H1 (cell line): Measurements from ENCODE around the gene ME1. TPM values are rescaled to one million over a fixed set of nuclear protein-coding genes. Genes with fewer than 3 reads are reported as not detected.

Source experiments
- CTCF ChIA-PET: fragments of 300-600 bp; sonication (Branson Sonifier 250); formaldehyde crosslinking; loops from one replicate; lab custom pipeline; 2021; ENCODE audit not compliant: partially characterized antibody; lab: Charles Lee
- POLR2A ChIA-PET: fragments of 300-600 bp; sonication (Branson Sonifier 250); formaldehyde crosslinking; loops from one replicate; lab custom pipeline; 2021; ENCODE audit warnings: inconsistent platforms; ENCODE audit not compliant: partially characterized antibody; lab: Charles Lee
- DNase-seq, 2 experiments: peaks; one replicate each; pipeline versions ENCODE4 v3.0.0 to v3.0.0-alpha.2; 2010 to 2022; ENCODE audit warnings: low spot score in 2 of 2, low read depth in 1 of 2, mixed read lengths in 1 of 2
- FAIRE-seq: peaks from 2 replicates; lab custom pipeline; 2011; peaks lifted over from hg19 to GRCh38; lab: Jason Lieb, UNC
- H2AFZ ChIP-seq: 2 replicates; pipeline ENCODE4 v1.8.1; 2012; ENCODE audit warnings: low read length, inconsistent platforms
- H2AK5ac ChIP-seq: 2 replicates; pipeline ENCODE4 v1.6.1; 2013; ENCODE audit warnings: low read depth, low read length
- H2BK120ac ChIP-seq: replicated peaks from 2 replicates; pipeline ENCODE3; 2013; ENCODE audit warnings: low read depth, low read length, inconsistent platforms
- H2BK12ac ChIP-seq: 2 replicates; pipeline ENCODE4 v1.6.1; 2013; ENCODE audit warnings: low read depth, low read length
- H2BK15ac ChIP-seq: 2 replicates; pipeline ENCODE4 v1.6.1; 2013; ENCODE audit warnings: low read length
- H2BK20ac ChIP-seq: 2 replicates; pipeline ENCODE4 v1.6.1; 2013; ENCODE audit warnings: low read length
- H2BK5ac ChIP-seq: 2 replicates; pipeline ENCODE4 v1.6.1; 2013; ENCODE audit warnings: low read depth, low read length
- H3K14ac ChIP-seq: 2 replicates; pipeline ENCODE4 v1.6.1; 2013; ENCODE audit warnings: inconsistent platforms; ENCODE audit not compliant: insufficient read length
- H3K18ac ChIP-seq: 2 replicates; pipeline ENCODE4 v1.6.1; 2013; ENCODE audit warnings: low read length; ENCODE audit errors: extremely low read depth
- H3K23ac ChIP-seq: 2 replicates; pipeline ENCODE4 v1.6.1; 2013; ENCODE audit warnings: inconsistent platforms; ENCODE audit not compliant: insufficient read length
- H3K23me2 ChIP-seq: 2 replicates; pipeline ENCODE4 v1.6.1; 2013; ENCODE audit warnings: low read depth, low read length
- H3K27ac ChIP-seq: 2 replicates; pipeline ENCODE4 v1.6.1; 2011; ENCODE audit warnings: low read depth, low read length, inconsistent platforms
- H3K27me3 ChIP-seq, 4 experiments: replicated peaks in 1 of 4; 1 replicate in 1 of 4; 2 replicates in 3 of 4; pipeline versions ENCODE4 v1.6.1 to v1.8.1; 2011 to 2013; ENCODE audit warnings: low read length in 3 of 4, mild to moderate bottlenecking in 3 of 4, inconsistent platforms in 2 of 4, mixed read lengths in 2 of 4, moderate library complexity in 1 of 4; ENCODE audit not compliant: control insufficient read depth in 3 of 4, insufficient read depth in 3 of 4; ENCODE audit errors: extremely low read depth in 1 of 4
- H3K36me3 ChIP-seq, 4 experiments: 2 replicates each; pipeline versions ENCODE4 v1.6.1 to v1.8.1; 2011 to 2013; ENCODE audit warnings: mild to moderate bottlenecking in 4 of 4, low read length in 3 of 4, moderate library complexity in 2 of 4, control low read depth in 1 of 4, inconsistent platforms in 1 of 4; ENCODE audit not compliant: insufficient read depth in 4 of 4, control insufficient read depth in 2 of 4
- H3K4ac ChIP-seq: replicated peaks from 2 replicates; pipeline ENCODE3; 2013; ENCODE audit warnings: low read length, low read depth, mixed read lengths, inconsistent platforms; ENCODE audit not compliant: insufficient read length
- H3K4me1 ChIP-seq, 4 experiments: replicated peaks in 1 of 4; 1 replicate in 1 of 4; 2 replicates in 3 of 4; pipeline versions ENCODE4 v1.6.1 to v1.8.1; 2011 to 2013; ENCODE audit warnings: low read length in 3 of 4, inconsistent platforms in 2 of 4, mixed read lengths in 1 of 4; ENCODE audit not compliant: insufficient read depth in 4 of 4, control insufficient read depth in 3 of 4
- H3K4me2 ChIP-seq, 2 experiments: 2 replicates each; pipeline versions ENCODE4 v1.6.1 to v1.8.1; 2011 to 2013; ENCODE audit warnings: low read depth in 2 of 2, low read length in 2 of 2, control low read depth in 1 of 2, inconsistent platforms in 1 of 2, mild to moderate bottlenecking in 1 of 2; ENCODE audit not compliant: insufficient read depth in 1 of 2
- H3K4me3 ChIP-seq, 4 experiments: fragments of 200-600, 300-600 bp in 1 of 4; sonication (generic), shearing (Covaris generic), sonication (Bioruptor Twin) in 1 of 4; 2 replicates each; pipeline versions ENCODE4 v1.5.1 to v1.8.1; 2011 to 2016; ENCODE audit warnings: low read length in 4 of 4, low read depth in 3 of 4, control low read depth in 2 of 4, inconsistent platforms in 2 of 4, mild to moderate bottlenecking in 2 of 4, mixed read lengths in 1 of 4, moderate library complexity in 1 of 4; ENCODE audit not compliant: insufficient read depth in 2 of 4; ENCODE audit errors: extremely low read depth in 1 of 4
- H3K56ac ChIP-seq: replicated peaks from 2 replicates; pipeline ENCODE3; 2013; ENCODE audit warnings: low read depth, mild to moderate bottlenecking, mixed read lengths, low read length, inconsistent platforms; ENCODE audit not compliant: insufficient read length
- H3K79me1 ChIP-seq: 2 replicates; pipeline ENCODE4 v1.6.1; 2013; ENCODE audit warnings: low read depth, low read length, control low read depth
- H3K79me2 ChIP-seq, 2 experiments: 2 replicates each; pipeline versions ENCODE4 v1.6.1 to v1.8.1; 2012 to 2013; ENCODE audit warnings: low read length in 2 of 2, mild to moderate bottlenecking in 2 of 2, inconsistent platforms in 1 of 2; ENCODE audit not compliant: insufficient read depth in 2 of 2, control insufficient read depth in 1 of 2
- H3K9ac ChIP-seq, 4 experiments: replicated peaks in 1 of 4; 1 replicate in 1 of 4; 2 replicates in 3 of 4; pipeline versions ENCODE4 v1.6.1 to v1.8.1; 2011 to 2013; ENCODE audit warnings: low read depth in 3 of 4, low read length in 3 of 4, control low read depth in 2 of 4, mild to moderate bottlenecking in 2 of 4, moderate library complexity in 2 of 4, inconsistent platforms in 1 of 4; ENCODE audit errors: extremely low read depth in 1 of 4
- H3K9me3 ChIP-seq, 2 experiments: 2 replicates each; pipeline versions ENCODE4 v1.6.1 to v1.8.1; 2012 to 2013; ENCODE audit warnings: mild to moderate bottlenecking in 2 of 2, moderate library complexity in 2 of 2, control low read depth in 1 of 2, inconsistent platforms in 1 of 2, low read depth in 1 of 2, low read length in 1 of 2, mixed read lengths in 1 of 2; ENCODE audit not compliant: insufficient read depth in 2 of 2
- H4K20me1 ChIP-seq, 2 experiments: replicated peaks in 1 of 2; 2 replicates each; pipeline versions ENCODE3 to v1.8.1; 2011 to 2013; ENCODE audit warnings: inconsistent platforms in 2 of 2, low read length in 2 of 2, mild to moderate bottlenecking in 1 of 2; ENCODE audit not compliant: insufficient read depth in 2 of 2, control insufficient read depth in 1 of 2
- H4K5ac ChIP-seq: 2 replicates; pipeline ENCODE4 v1.6.1; 2013; ENCODE audit warnings: low read length, low read depth, mixed read lengths, inconsistent platforms; ENCODE audit not compliant: insufficient read length
- H4K8ac ChIP-seq: 2 replicates; pipeline ENCODE4 v1.8.0; 2013; ENCODE audit warnings: mild to moderate bottlenecking, moderate library complexity, low read length, inconsistent platforms; ENCODE audit not compliant: insufficient read depth; ENCODE audit errors: extremely low read depth
- H4K91ac ChIP-seq: replicated peaks from 2 replicates; pipeline ENCODE3; 2013; ENCODE audit warnings: low read length, mixed read lengths, inconsistent platforms; ENCODE audit not compliant: insufficient read length
- CHD2 ChIP-seq: IDR thresholded peaks from 2 replicates; pipeline ENCODE4 v1.6.1; 2012; ENCODE audit warnings: low read length, improper control_type of control experiment
- EGR1 ChIP-seq: IDR thresholded peaks from 2 replicates; pipeline ENCODE4 v1.6.1; 2011; ENCODE audit warnings: low read depth, low read length, borderline replicate concordance
- HDAC2 ChIP-seq, 2 experiments: fragments of 300-600 bp in 1 of 2; sonication (generic) in 1 of 2; IDR thresholded peaks; 2 replicates each; pipeline ENCODE4 v1.6.1; 2011 to 2012; ENCODE audit warnings: low read depth in 2 of 2, low read length in 2 of 2, mild to moderate bottlenecking in 2 of 2, moderate library complexity in 2 of 2, borderline replicate concordance in 1 of 2, inconsistent platforms in 1 of 2
- JUN ChIP-seq: IDR thresholded peaks from 2 replicates; pipeline ENCODE4 v1.6.1; 2011; ENCODE audit warnings: low read depth, mild to moderate bottlenecking, improper control_type of control experiment, low read length
- RBBP5 ChIP-seq: IDR thresholded peaks from 2 replicates; pipeline ENCODE4 v1.7.1; 2012; ENCODE audit warnings: low read depth, mild to moderate bottlenecking, inconsistent platforms, low read length, moderate library complexity, borderline replicate concordance
- SIN3A ChIP-seq, 2 experiments: IDR thresholded peaks in 1 of 2; conservative IDR thresholded peaks in 1 of 2; 2 replicates each; pipeline ENCODE4 v1.6.1; 2011 to 2012; ENCODE audit warnings: low read length in 2 of 2, improper control_type of control experiment in 1 of 2, low read depth in 1 of 2, mild to moderate bottlenecking in 1 of 2
- WGBS, 2 experiments: shearing (Covaris generic) in 1 of 2; methylation state at CpG; one replicate each; pipeline versions ENCODE4 v1.1.6 to v1.1.7; 2013 to 2015; ENCODE audit warnings: low lambda C conversion rate in 2 of 2, mixed read lengths in 2 of 2, inconsistent platforms in 1 of 2, low coverage in 1 of 2, missing lambda C conversion rate in 1 of 2; ENCODE audit not compliant: insufficient replicate concordance in 2 of 2, insufficient coverage in 1 of 2, insufficient read length in 1 of 2; ENCODE audit errors: extremely low coverage in 1 of 2, missing lambda C conversion rate in 1 of 2; 5-methylcytosine and 5-hydroxymethylcytosine counted together
- long read RNA-seq, 2 experiments: library from RNA in 1 of 2; library from capped mRNA in 1 of 2; stranded (forward); transcript quantifications; one replicate each; pipeline ENCODE4 v2.0.0, GENCODE V29; 2021; ENCODE audit warnings: inconsistent platforms in 1 of 2
- polyA minus RNA-seq, 3 experiments: library from RNA; depleted of rRNA, polyadenylated mRNA; stranded (reverse); fragments of >200 nt; gene quantifications; 1 replicate in 2 of 3; 2 replicates in 1 of 3; pipeline ENCODE4 v1.2.3, GENCODE V29; 2011
- polyA plus RNA-seq, 7 experiments: library from polyadenylated mRNA; depleted of rRNA in 3 of 7; stranded (reverse) in 5 of 7; unstranded in 2 of 7; fragments of >200 nt in 5 of 7; fragments of 200-250 nt in 2 of 7; gene quantifications; 1 replicate in 5 of 7; 2 replicates in 1 of 7; 4 replicates in 1 of 7; pipeline versions ENCODE4 v1.2.1 to v1.2.3, GENCODE V29; 2011 to 2013; ENCODE audit warnings: missing spikeins in 2 of 7, mixed read lengths in 2 of 7
- total RNA-seq: library from RNA; stranded (reverse); fragmentation: NEBNext Ultra II Directional; extraction: Animal tissue kit (Norgen Biotek cat#: 25700); gene quantifications from 2 replicates; pipeline ENCODE4 v1.2.1, GENCODE V29; 2021

ME1 gene
- total RNA-seq (3.9 and 4.2 TPM in 2 replicates), polyA plus RNA-seq (2011; rRNA removed) (0.69 and 1.3 TPM in 2 replicates), polyA minus RNA-seq (2011; rRNA and poly(A)+ RNA removed) (1.9 and 2.3 TPM in 2 replicates)
- 1.0 TPM for polyA plus RNA-seq (2011; cell fraction: cytosol; rRNA removed)
- polyA plus RNA-seq (2011; cell fraction: nucleus; rRNA removed): 0.74 TPM
- 2.7 to 3.2 TPM (median 2.8 TPM) in 4 replicates for polyA plus RNA-seq (2012, experiment 1 of 2)
- 0.70 TPM for polyA plus RNA-seq (2012, experiment 2 of 2)
- polyA plus RNA-seq (2013, experiment 1 of 2): 4.2 TPM
- 4.2 TPM for polyA plus RNA-seq (2013, experiment 2 of 2)
- polyA minus RNA-seq (2011; cell fraction: cytosol; rRNA and poly(A)+ RNA removed): 1.4 TPM
- polyA minus RNA-seq (2011; cell fraction: nucleus; rRNA and poly(A)+ RNA removed): 4.0 TPM
- long read RNA-seq, experiment 1, partial matches to known transcripts: 3 of 4 reads
- long read RNA-seq, experiment 1, other reads (novel, unspliced or antisense): 0 of 4 reads
- long read RNA-seq, experiment 2, partial matches to known transcripts: 0 of 1 reads
- long read RNA-seq, experiment 2, other reads (novel, unspliced or antisense): 1 of 1 reads

- Histone ChIP-seq H3K79me1 (no peaks in the 10 kb centered on the region), H2BK12ac (peak within 1 kb of the TSS; percentile 73), H3K4me3 (peak within 1 kb of the TSS; percentile 50 to 66 (median 56)), H3K9me3 (no peaks in the 10 kb centered on the region), H2BK5ac (peak within 1 kb of the TSS; percentile 57; the same call in 1 of the 2 replicates), H4K91ac (peak within 1 kb of the TSS; percentile 36), H3K14ac (no peak within 1 kb of the TSS), H3K18ac (peak within 1 kb of the TSS; percentile 86), H2AFZ (peak within 1 kb of the TSS; percentile 94), H2BK20ac (peak within 1 kb of the TSS; percentile 49; the same call in 1 of the 2 replicates), H4K5ac (no peak within 1 kb of the TSS), H3K4me2 (peak within 1 kb of the TSS; percentile 81 to 95), H2AK5ac (no peak within 1 kb of the TSS; the same call in 1 of the 2 replicates), H3K4ac (peak within 1 kb of the TSS; percentile 76), H2BK120ac (no peak within 1 kb of the TSS), H3K56ac (no peak within 1 kb of the TSS), H3K9ac (peak within 1 kb of the TSS in 3 of 4 experiments; percentile 27 to 33 (median 29); a peak in 6 of 7 replicates), H3K23ac (no peak within 1 kb of the TSS), H3K27me3 (peaks cover 0 to 4% (median 0%) of the 10 kb centered on the region in 4 experiments; a peak in 1 of 7 replicates), H3K27ac (no peak within 1 kb of the TSS), H4K20me1 (no peaks in the 10 kb centered on the region), H3K79me2 (0 out of 4 replicates have a peak, but pooled peaks cover 0 to 5% of the 10 kb centered on the region in 2 experiments), H3K36me3 (no peaks in the 10 kb centered on the region), H4K8ac (peak within 1 kb of the TSS; percentile 95), H3K23me2 (peaks cover 2% of the 10 kb centered on the region; the same call in 1 of the 2 replicates), H3K4me1 (peaks cover 0 to 9% (median 6%) of the 10 kb centered on the region in 4 experiments; a peak in 6 of 7 replicates), H2BK15ac (peak within 1 kb of the TSS; percentile 66; the same call in 1 of the 2 replicates)
- ChIA-PET CTCF (interaction anchor here (0.6 to 1.1 kb wide), 5 partner anchors 12 to 365 kb away, joined by 3 to 4 read pairs (median 4); partner anchors contain the start of gene UBE3D), POLR2A (interaction anchor here (1.4 kb wide), 1 partner anchor 81 kb away, joined by 3 read pairs; no protein-coding TSS in a partner anchor)
- no peak for FAIRE-seq
- DNase-seq: peak; percentile 36 to 72
- WGBS, 2 experiments: 6% methylated on average over 28 of the region's 74 CpGs; no CpG with 5 or more reads in 1 of the 2 experiments
- TF ChIP-seq CHD2 (no peak), SIN3A (conservative IDR thresholded peaks at IDR 0.05 in 1 of 2, IDR thresholded peaks at IDR 0.05 in 1 of 2; ENCODE audit: low read depth in 1 of 2, low read length in 2 of 2) (no peak), HDAC2 (IDR thresholded peaks at IDR 0.05; ENCODE audit: borderline replicate concordance in 1 of 2, low read depth in 2 of 2, low read length in 2 of 2) (no peak), JUN (no peak), RBBP5 (peak; percentile 86; the same call in 1 of the 2 replicates), EGR1 (peak; percentile 77; the same call in 1 of the 2 replicates)
Observed at GRCh38 chr6:83430611-83431544, at the start of gene ME1. Gene ME1 (minus strand): TSS chr6:83431051. CDS start chr6:83430954, 97 bp downstream.
